Measurements from ENCODE around the gene TMEM240.
"Not testable (repeated sequence)": the region's sequence is repeated elsewhere in the genome, so short reads cannot be mapped to it uniquely, and the experiment has no call there.

TMEM240 gene

GRCh38 chr1:1489231-1489630, 51.2 kb downstream of the TMEM240 start:
- no peak for DNase-seq

DNA sequence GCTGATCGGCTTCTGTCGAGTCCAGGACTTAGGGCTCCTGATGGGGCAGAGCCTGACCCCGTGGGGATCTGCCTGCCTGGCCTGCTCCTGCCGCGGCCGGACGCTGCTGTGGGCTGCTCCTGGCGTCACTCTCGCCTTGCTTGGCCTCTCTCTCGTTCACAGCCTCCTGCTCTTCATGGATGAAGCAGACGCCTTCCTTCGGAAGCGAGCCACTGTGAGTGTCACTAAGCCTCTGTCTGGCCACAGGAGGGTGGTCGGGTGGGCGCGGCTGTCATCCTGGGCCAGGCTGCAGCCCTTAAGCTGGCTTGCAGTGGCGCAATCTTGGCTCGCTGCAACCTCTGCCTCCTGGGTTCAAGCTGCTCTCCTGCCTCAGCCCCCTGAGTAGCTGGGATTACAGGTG, 52.7 kb downstream of the TMEM240 start:
- no peak for DNase-seq

DNA sequence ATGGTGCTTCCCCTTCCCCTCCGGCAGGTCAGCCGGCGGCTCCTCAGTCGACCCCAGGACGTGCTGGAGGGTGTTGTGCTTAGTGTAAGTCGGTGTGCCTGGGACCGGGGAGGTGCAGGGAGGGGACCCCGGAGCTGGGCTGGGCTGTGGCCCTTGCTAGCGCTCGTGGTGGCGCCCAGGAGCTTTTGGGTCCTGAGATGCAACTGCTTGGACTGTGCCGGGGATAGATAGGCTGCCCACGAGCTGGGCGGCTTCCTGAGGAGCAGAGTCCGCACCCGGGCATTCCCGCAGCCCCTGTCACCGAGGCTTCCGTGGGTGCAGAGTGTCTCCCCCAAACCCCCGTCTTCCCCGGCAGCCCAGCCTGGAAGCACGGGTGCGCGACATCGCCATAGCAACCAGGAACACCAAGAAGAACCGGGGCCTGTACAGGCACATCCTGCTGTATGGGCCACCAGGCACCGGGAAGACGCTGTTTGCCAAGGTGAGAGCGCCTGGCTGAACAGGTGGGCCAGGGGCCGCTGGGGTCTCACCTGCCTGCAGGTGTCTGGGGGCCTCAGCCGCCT, 54.6 kb downstream of the TMEM240 start:
- not testable (repeated sequence) for DNase-seq

DNA sequence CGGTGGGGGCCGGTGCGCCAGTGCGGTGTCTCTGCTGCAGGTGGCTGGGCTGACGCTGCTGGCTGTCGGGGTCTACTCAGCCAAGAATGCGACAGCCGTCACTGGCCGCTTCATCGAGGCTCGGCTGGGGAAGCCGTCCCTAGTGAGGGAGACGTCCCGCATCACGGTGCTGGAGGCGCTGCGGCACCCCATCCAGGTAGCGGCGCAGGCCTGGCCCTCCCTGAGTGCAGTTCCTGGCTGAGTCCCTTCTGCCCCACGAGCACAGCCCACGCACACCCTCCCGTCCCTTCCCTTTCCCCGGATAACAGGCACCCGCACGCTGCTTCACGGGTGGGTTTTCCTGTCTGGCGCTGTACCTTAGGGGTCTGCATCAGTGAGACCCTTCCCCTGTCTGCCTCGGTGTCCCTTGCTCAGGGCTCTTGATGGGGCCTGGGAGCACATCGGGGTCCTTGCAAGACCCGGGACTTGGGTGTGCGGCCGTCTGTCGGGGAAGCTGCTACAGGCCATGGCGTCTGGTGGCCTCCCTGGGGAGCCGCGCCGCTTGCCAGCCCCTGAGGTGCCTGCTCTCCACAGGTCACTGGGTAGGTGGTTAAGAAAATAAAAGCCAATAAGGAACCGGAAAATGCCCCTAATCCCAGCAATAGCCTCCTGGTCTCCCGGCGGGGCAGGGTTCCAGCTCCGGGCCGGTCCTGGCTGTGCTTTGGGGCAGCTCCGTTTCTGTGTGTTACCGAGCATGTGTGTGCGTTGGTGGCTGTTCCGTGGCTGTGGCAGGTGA, 55.3 kb downstream of the TMEM240 start:
- DNase-seq, result not testable (repeated sequence)
